ENCODE results near the gene PRSS1.
"Not testable (repeated sequence)": the region's sequence is repeated elsewhere in the genome, so short reads cannot be mapped to it uniquely, and the experiment has no call there.

Gene PRSS1

DNA sequence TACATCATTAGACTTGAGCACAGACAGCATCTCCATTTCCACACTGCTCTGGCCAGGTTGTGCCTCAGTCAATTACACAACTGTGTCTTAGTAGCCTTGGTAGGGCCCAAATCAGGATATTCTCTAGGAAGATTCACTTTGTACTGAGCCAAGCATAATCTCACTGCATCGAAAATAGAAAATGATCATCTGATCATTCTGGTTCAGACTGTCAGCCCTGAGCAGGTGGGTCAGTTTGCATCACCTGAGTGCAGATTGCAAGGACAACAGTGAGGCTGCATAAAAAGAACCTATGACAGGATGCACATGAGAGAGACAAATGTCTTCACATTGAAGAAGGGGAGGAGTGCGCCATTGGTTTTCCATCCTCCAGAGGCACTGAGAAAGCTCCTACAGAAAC is 862 bp upstream of the PRSS1 start:
- DNase-seq: not testable (repeated sequence)

DNA sequence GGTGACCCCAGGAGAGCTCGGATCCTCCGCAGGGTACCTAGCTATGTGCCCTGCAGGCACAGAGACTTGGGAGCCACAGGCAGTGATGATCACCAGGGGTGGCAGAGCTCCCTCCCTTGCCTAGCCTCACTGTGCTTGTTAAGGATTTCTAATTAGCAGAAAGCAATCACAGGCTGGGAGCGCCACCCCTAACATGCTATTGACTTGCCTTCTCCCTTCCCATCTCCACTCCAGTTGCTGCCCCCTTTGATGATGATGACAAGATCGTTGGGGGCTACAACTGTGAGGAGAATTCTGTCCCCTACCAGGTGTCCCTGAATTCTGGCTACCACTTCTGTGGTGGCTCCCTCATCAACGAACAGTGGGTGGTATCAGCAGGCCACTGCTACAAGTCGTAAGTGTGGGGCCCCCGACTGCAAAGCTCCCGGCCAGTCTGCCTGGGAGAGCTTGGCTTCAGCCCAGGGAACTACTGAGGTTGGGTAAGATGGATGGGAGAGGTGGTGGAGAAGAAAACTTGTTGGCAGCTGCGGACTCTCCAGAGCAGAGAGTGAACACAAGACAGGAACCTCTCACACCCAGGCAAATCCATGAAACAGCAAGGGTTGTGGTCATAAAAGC is 1.2 kb downstream of the PRSS1 start:
- DNase-seq: no peak

DNA sequence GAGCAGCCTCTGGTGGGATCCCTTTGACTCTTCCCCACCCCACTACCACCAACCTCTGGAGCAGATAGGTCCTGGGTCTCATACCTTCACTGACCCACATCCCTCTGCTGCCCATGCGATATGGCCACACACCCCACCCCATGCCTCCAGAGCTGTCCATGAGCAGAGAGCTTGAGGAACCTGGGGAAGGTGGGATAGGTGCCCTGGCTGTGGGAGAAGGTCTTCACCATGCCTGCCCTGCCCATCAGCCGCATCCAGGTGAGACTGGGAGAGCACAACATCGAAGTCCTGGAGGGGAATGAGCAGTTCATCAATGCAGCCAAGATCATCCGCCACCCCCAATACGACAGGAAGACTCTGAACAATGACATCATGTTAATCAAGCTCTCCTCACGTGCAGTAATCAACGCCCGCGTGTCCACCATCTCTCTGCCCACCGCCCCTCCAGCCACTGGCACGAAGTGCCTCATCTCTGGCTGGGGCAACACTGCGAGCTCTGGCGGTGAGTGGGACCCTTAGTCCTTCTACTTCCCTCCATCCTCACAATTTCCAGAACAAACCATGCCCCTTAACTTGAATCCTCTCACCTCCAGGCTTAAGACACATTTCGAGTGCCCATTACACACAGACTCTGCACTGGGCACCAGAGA is 2.4 kb downstream of the PRSS1 start:
- not testable (repeated sequence) for DNase-seq

DNA sequence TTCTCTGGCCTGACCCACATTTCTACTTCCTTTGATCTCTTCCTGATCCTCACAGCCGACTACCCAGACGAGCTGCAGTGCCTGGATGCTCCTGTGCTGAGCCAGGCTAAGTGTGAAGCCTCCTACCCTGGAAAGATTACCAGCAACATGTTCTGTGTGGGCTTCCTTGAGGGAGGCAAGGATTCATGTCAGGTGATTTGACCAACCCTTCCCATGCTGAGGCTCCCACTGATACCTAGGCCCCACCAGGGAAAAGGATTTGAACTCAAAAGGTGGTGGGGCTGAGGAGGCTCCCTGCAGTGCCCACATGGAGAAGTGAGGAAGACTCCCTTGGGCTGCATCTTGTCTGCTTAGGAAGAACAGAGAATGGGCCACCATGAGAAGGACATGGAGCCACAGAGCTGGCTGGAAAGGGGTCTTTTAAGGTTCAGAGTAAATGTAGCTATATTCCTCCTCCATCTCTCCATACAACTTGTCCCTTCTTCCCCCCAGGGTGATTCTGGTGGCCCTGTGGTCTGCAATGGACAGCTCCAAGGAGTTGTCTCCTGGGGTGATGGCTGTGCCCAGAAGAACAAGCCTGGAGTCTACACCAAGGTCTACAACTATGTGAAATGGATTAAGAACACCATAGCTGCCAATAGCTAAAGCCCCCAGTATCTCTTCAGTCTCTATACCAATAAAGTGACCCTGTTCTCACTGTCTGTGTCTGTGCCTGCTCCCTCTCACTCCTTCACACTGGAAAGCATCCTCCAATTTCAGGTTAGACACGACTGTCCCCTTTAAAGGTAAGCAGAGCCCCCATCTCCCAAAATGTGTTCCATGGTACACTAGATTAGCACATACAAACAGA is 3.3 kb downstream of the PRSS1 start:
- no peak for DNase-seq

DNA sequence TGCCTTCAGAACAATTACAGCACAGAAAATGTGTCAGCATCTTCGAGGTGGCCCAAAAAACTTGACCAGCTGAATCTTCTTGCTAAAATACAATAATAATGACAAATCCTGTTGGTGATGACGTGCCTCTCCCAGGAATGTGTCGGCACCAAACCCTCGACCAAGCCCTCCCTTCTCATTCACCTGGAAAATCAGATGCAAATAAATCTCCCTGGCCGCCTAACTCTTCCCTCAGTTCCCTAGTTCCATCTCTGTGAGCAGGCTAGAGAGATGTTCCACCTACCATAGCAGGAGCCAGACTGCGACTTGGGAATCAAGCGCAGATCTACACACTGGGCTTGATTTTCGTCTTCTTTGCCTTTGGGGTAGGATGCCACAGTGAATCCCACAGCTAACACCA is 4.1 kb downstream of the PRSS1 start:
- DNase-seq: no peak

DNA sequence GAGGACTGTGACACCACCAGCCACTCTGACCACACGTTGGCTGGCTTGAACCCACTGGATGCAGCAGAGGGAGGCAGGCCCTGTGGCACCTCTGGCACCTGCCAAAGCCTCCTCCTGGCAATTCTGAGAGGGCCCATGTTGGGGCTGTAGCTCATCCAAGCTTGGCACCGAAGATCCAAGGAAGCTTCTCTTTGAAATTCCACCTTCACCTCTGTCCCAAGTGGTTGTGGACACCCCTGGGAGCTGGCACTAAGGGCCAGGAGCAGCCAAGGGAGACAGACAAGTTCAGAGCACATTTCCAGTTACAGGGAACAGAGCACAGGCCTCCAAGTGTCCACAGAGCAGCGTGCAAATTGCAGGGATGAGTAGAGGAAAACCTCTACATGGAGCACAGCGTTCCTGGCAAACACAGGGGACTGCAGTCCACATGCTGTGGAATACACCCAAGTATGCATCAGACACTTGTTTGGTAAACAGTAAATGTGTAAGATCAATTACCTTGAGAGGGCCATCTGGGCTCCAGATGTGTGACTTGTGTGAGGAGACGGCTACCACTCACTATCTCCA is 4.7 kb downstream of the PRSS1 start:
- not testable (repeated sequence) for DNase-seq

DNA sequence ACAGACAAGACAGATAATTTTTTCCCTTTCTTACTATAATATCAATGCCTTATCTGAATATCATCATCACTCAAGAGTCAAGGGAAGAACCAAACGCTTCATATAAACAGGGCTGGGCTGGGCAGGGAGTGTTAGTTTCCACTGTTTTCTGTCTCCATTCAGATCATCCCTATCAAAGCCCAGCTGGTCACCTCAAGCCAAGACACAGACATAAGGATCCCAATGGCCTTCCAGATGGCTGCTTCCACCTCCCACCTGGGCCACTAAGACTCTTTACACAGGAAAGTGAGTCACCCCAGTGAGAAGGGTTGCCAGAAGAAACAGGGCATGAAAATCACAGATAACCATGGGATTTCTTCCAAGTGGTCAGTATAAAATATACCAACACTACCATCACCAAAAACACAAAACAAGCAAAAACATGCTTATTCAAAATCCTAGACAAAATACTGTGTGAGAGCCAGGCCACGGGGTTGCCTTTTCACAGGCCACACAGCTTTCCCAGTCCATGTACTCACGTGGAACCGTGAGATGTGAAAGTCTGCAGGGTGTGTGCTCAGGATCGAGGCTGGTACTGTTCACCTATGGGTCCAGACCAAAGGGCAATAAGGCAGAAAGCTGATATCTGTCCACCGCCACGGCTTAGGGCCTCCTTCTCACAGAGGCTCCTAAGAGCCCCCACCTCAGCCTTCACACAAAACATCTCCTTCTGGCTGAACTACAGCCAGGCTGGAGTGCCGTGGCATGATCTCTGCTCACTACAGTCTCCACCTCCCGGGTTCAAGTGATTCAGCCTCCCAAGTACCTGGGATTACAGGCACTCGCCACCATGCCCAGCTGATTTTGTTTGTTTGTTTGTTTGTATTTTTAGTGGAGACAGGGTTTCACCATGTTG is 5.7 kb downstream of the PRSS1 start:
- no peak for DNase-seq

DNA sequence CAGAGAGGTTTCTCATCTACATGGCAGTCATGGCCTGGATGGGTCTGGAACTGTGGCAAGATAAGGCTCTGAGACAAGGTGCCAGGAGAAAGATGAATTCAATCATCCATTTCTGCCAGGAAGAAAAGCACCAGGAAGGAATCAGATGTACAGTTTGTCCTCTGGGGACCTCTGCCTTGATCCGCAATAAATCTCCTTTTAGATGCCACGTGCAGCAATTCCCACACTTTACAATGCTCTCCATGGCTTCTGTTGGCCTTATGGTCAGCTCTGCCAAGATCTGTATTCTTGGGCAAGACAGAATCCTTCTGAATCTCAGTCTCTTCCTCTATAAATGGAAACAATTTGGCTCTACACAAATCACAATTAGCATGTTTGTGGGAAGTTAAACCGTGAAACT is 9.0 kb downstream of the PRSS1 start:
- not testable (repeated sequence) for DNase-seq

DNA sequence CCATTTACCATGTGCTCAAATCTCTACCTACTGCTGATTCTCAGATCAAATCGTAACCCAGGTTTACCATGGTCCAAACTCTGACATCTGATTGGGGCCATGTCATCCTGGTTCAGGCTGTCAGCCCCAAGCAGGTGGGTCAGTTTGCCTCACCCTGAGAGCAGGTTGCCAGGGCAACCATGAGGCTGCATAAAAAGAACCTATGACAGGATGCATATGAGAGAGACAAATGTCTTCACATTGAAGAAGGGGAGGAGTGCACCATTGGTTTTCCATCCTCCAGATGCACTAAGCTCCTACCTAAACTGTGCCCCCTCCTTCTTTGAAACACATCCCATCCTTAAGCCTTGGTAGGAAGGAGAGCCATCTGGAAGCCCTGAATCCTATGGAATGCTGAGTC is 10.2 kb downstream of the PRSS1 start:
- no peak for DNase-seq

DNA sequence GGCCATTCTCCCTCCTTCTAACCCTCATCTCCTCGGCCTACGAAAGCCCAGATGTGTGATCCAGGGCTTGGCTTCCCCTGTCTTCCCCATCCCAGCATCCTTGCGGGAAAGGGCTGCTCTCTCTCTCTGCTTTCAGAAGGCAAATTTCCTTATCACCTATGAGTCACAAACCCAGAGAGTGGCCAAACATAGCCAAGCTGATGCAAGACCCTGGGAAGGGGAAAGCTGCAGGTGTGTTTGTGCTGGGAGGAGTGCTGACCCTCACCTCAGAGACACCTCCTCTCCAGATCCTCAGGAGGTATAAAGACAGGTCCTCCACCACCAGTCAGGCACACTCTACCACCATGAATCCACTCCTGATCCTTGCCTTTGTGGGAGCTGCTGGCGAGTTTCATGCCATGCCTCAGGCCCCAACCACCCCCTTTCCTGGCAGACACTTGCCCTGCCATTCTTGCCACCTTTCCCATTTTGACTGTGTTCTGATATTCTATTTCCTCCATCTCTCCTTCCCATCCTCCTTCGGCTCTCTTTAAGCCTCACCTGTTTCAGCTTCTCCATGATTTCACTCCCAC is 10.9 kb downstream of the PRSS1 start:
- DNase-seq: no peak

DNA sequence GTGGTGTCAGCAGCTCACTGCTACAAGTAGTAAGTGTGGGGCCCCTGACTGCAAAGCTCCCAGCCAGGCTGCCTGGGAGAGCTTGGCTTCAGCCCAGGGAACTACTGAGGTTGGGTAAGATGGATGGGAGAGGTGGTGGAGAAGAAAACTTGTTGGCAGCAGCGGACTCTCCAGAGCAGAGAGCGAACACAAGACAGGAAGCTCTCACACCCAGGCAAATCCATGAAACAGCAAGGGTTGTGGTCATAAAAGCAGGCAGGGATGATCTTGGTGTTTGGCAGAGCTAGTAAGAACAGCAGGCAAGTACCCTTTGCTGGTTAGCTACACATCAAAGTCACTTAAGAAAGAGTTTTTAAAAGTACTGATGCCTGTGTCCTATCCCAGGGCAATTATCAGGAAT is 12.3 kb downstream of the PRSS1 start:
- DNase-seq: not testable (repeated sequence)

DNA sequence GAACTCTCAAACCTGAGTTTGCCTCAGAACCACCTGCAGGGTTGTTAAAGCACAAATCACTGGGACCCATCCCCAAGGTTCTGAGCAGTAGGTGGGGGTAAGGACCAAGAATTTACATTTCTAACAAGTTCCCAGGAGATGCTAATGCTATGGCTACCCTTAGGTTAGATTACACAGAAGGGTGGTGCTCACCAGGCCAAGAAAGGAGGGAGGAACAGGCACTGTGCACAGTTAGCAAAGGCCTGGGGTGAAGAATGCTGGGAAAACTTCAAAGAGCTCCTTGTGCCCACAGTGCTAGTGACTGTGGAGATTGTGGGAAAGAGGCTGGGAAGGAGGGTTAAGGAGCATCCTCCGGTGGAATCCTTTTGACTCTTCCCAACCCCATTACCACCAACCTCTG is 12.8 kb downstream of the PRSS1 start:
- DNase-seq: no peak

DNA sequence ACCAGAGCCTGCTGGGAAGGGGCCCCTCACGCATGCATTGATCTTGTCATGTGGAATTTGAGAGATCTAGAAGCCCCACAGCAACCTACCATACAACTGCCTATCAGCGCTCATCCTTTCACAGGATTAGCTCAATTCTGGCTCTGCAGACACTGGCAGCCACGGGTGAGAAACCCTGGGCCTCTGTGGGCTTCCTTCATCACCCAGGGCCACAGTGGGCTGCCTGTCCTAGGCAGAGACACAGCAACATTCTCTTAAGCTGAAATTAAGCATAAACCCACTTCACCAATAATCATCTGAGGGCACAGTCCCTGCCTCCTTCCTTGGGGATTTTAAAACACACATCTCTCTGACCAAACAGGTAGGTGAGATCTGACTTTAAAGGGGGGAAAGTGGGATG is 18.2 kb downstream of the PRSS1 start:
- no peak for DNase-seq

DNA sequence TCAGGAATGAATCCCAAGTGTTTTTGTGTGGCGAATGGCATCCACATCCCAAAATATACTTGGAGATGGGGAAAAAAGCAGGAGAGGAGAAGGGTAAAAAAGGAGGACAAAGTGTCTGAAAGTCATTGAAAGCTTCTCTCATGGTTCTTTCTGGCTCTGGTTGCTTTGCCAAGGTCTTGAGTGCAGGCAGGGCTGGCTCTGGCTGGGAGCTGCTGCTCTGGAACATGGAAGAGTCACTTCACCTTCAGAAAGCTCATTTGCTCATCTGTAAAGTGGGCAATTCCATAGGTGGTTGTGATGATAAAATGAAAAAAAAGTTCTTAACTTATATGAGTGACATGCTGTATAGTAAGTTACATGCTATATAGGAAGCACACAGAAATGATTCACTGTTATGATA is 18.6 kb downstream of the PRSS1 start:
- no peak for DNase-seq

DNA sequence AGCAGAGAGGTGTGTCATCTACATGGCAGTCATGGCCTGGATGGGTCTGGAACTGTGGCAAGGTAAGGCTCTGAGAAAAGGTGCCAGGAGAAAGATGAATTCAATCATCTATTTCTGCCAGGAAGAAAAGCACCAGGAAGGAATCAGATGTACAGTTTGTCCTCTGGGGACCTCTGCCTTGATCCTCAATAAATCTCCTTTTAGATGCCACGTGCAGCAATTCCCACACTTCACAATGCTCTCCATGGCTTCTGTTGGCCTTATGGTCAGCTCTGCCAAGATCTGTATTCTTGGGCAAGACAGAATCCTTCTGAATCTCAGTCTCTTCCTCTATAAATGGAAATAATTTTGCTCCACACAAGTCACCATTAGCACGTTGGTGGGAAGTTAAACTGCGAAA is 19.6 kb downstream of the PRSS1 start:
- DNase-seq: not testable (repeated sequence)

DNA sequence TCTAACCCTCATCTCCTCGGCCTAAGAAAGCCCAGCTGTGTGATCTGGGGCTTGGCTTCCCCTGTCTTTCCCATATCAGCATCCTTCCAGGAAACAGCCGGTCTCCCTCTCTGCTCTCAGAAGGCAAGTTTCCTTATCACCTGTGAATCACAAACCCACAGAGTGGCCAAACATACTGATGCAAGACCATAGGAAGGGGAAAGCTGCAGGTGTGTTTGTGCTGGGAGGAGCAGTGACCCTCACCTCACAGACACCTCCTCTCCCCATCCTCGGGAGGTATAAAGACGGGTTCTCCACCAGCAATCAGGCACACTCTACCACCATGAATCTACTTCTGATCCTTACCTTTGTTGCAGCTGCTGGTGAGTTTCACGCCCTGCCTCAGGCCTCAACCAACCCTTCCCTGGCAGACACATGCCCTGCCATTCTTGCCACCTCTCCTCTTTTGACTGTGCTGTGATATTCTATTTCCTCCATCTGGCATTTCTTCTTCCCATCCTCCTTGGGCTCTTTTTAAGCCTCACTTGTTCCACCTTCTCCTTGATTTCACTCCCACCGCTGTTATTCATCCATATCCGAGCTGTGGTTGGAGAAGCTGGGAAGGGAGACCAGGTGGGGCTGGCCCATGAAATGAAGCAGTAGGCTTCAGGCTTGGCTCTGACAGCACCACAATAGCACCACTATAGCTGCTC is 21.5 kb downstream of the PRSS1 start, which contains the start of gene PRSS2:
Gene PRSS2, plus strand, starts transcription at position 310 of the 692 bp plus-strand sequence. Its CDS starts 13 bp downstream, at position 323.
- DNase-seq: no peak

DNA sequence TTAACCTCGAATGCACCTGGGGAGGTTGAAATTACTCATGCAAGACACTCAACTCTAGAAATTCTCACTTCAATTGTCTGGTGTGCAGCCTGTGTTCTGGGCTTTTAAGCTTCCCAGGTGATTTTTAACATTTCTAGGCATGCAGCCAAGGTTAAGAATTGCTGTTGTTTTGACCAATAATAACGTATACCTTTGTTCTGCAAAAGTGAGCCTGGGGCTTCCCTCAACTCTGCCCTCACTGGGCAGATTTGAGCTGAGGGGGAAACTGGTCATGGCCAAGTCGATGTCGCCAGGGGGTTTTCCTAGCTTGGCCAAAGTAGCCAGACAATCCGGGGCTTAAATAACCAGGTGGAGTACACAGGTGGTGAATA is 22.1 kb downstream of the PRSS1 start:
- DNase-seq: no peak

DNA sequence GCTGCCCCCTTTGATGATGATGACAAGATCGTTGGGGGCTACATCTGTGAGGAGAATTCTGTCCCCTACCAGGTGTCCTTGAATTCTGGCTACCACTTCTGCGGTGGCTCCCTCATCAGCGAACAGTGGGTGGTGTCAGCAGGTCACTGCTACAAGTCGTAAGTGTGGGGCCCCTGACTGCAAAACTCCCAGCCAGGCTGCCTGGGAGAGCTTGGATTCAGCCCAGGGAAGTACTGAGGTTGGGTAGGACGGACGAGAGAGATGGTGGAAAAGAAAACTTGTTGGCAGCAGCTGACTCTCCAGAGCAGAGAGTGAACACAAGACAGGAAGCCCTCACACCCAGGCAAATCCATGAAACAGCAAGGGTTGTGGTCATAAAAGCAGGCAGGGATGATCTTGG is 22.8 kb downstream of the PRSS1 start:
- no peak for DNase-seq

DNA sequence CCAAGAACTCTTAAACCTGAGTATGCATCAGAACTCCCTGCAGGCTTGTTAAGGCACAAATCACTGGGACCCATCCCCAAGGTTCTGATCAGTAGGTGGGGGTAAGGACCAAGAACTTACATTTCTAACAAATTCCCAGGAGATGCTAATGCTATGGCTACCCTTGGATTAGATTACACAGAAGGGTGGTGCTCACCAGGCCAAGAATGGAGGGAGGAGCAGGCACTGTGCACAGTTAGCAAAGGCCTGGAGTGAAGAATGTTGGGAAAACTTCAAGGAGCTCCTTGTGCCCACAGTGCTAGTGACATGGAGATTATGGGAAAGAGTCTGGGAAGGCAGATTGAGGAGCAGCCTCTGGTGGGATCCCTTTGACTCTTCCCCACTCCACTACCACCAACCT is 23.4 kb downstream of the PRSS1 start:
- DNase-seq: no peak

DNA sequence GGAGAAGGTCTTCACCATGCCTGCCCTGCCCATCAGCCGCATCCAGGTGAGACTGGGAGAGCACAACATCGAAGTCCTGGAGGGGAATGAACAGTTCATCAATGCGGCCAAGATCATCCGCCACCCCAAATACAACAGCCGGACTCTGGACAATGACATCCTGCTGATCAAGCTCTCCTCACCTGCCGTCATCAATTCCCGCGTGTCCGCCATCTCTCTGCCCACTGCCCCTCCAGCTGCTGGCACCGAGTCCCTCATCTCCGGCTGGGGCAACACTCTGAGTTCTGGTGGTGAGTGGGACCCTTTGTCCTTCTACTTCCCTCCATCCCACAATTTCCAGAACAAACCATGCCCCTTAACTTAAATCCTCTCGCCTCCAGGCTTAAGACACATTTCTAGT is 24.0 kb downstream of the PRSS1 start:
- no peak for DNase-seq

DNA sequence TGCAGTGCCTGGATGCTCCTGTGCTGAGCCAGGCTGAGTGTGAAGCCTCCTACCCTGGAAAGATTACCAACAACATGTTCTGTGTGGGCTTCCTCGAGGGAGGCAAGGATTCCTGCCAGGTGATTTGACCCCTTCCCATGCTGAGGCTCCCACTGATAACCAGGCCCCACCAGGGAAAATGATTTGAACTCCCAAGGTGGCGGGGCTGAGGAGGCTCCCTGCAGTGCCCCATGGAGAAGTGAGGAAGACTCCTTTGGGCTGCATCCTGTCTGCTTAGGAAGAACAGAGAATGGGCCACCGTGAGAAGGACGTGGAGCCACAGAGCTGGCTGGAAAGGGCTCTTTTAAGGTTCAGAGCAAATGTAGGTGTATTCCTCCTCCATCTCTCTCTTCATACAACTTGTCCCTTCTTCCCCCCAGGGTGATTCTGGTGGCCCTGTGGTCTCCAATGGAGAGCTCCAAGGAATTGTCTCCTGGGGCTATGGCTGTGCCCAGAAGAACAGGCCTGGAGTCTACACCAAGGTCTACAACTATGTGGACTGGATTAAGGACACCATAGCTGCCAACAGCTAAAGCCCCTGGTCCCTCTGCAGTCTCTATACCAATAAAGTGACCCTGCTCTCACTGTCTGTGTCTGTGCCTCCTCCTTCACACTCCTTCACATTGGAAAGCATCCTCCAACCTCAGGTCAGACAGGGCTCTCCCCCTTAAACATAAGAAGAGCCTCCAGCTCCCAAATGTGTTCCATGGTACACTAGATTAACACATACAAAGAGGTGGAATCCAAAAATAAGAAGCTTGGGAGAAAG is 24.9 kb downstream of the PRSS1 start:
- no peak for DNase-seq
